ENCODE data around the gene GTF2H4. TPM values are rescaled to one million over a fixed set of nuclear protein-coding genes. Genes with fewer than 3 reads are reported as not detected.
"Not testable (repeated sequence)": the region's sequence is repeated elsewhere in the genome, so short reads cannot be mapped to it uniquely, and the experiment has no call there.

GTF2H4 gene
- total and polyA plus RNA-seq, 4 donors = 6.2 to 15.8 (median 12.3) TPM

DNA sequence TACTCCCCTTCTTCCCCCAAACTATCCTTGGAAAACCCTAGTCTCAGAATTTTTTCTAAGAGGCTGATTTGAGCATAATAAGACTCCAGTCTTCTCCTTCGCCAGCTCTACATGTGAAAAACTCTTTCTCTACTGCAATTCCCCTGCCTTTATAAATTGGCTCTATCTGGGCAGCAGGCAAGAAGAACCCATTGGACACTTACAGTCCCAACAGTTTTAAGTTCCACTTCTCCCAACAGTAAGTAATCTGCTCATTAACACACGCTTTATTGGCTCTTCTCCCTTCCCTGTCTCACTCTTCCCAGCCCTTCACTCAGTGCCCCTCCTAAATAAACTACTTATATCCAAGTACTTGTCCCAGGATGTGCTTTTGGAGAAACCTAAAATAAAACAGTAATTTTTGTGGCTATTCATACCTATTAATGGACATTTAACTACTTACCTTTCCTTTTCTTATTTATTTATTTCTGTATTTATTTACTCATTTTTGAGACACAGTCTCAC, 34.8 kb upstream of the GTF2H4 start:
- Histone ChIP-seq H3K4me3 (ENCODE audit: low read depth in 1 of 3, low read length in 3 of 3) (no peak overlapping the region), H3K9me3 (ENCODE audit: control insufficient read depth in 4 of 4, low read length in 3 of 4) (no peaks in the 10 kb centered on the region), H3K27me3 (ENCODE audit: control insufficient read depth in 4 of 4, insufficient read depth in 4 of 4, low read length in 3 of 4) (no peaks in the 10 kb centered on the region), H3K9ac (ENCODE audit: low read depth in 1 of 2, low read length in 2 of 2) (no peak overlapping the region), H3K36me3 (ENCODE audit: control insufficient read depth in 4 of 4, insufficient read depth in 3 of 4, low read depth in 1 of 4, low read length in 3 of 4) (no peaks in the 10 kb centered on the region), H3K4me1 (ENCODE audit: control insufficient read depth in 4 of 4, insufficient read depth in 4 of 4, low read length in 3 of 4) (peaks cover 0 to 10% (median 1%) of the 10 kb centered on the region in 4 donors), H3K27ac (ENCODE audit: low read depth in 1 of 2, low read length in 2 of 2) (no peak overlapping the region)
- TF ChIP-seq ATF3 (IDR thresholded peaks at IDR 0.05) = no peak
- TF ChIP-seq, protein P1, sequence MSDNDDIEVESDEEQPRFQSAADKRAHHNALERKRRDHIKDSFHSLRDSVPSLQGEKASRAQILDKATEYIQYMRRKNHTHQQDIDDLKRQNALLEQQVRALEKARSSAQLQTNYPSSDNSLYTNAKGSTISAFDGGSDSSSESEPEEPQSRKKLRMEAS (IDR thresholded peaks at IDR 0.05) = no peak
- TF ChIP-seq SP1 (IDR thresholded peaks at IDR 0.05) = no peak
- WGBS = 98% methylated on average over 2 of the region's 2 CpGs
- no peak for DNase-seq (ENCODE audit: low spot score)

DNA sequence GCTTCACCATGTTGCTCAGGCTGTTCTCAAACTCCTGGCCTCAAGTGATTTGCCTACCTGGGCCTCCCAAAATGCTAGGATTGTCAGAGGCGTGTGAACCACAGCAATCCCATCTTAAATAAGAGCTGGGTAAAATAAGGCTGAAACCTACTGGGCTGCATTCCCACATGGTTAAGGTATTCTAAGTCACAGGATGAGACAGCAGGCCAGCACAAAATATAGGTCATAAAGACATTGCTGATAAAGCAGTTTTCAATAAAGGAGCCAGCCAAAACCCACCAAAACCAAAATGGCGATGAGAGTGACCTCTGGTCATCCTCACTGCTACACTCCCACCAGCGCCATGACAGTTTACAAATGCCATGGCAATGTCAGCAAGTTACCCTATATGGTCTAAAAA, 34.2 kb upstream of the GTF2H4 start:
- H3K36me3 ChIP-seq (ENCODE audit: control insufficient read depth in 4 of 4, insufficient read depth in 3 of 4, low read depth in 1 of 4, low read length in 3 of 4); H3K9ac ChIP-seq (ENCODE audit: low read depth in 1 of 2, low read length in 2 of 2); H3K27ac ChIP-seq (ENCODE audit: low read depth in 1 of 2, low read length in 2 of 2); DNase-seq (ENCODE audit: low spot score); H3K27me3 ChIP-seq (ENCODE audit: control insufficient read depth in 4 of 4, insufficient read depth in 4 of 4, low read length in 3 of 4); H3K9me3 ChIP-seq (ENCODE audit: control insufficient read depth in 4 of 4, low read length in 3 of 4); H3K4me3 ChIP-seq (ENCODE audit: low read depth in 1 of 3, low read length in 3 of 3): not testable (repeated sequence)
- WGBS = 96% methylated on average over 3 of the region's 3 CpGs
- H3K4me1 ChIP-seq (ENCODE audit: control insufficient read depth in 4 of 4, insufficient read depth in 4 of 4, low read length in 3 of 4) = peaks cover 0 to 11% (median 1%) of the 10 kb centered on the region in 4 donors

DNA sequence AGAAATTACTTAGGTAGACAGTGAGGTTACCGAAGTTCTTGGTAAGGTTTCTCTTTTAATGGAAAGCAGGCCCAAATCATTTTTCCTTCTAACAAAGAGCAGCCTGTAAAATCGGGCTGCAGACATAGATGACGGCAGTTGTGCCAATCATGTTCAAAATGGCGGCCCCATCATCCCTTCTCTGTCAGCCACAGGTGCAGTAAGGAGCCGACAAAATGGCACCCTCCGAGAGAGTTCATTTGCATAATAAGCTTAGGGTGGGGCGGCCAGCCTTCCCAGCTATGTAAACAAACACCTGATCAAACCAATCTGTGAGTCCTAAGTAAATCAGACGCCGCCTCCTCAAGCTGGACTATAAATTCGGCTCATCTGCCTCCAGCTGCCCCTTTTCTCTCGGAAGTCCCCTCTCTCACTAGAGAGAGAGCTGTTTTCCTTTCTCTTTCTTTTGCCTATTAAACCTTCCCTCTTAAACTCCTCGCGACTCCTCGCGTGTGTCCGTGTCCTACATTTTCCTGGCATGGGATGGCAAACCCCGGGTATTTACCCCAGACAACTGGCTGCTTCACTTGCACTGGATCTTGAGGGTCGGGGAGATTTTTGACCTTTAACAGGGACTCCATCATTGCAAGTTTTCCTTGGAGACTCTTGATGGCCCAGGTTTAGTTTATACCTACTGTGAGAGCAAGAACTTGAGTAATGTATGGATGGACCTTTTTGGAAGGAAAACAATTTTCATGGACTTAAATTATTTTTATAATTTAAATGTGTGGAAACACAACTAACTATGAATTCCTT, 32.6 kb upstream of the GTF2H4 start:
- H3K27me3 ChIP-seq (ENCODE audit: control insufficient read depth in 4 of 4, insufficient read depth in 4 of 4, low read length in 3 of 4) = no peaks in the 10 kb centered on the region
- no peak overlapping the region for H3K4me3 ChIP-seq (ENCODE audit: low read depth in 1 of 3, low read length in 3 of 3)
- no peak for DNase-seq (ENCODE audit: low spot score)
- peaks cover 0 to 11% (median 1%) of the 10 kb centered on the region in 4 donors for H3K4me1 ChIP-seq (ENCODE audit: control insufficient read depth in 4 of 4, insufficient read depth in 4 of 4, low read length in 3 of 4)
- H3K9ac ChIP-seq (ENCODE audit: low read depth in 1 of 2, low read length in 2 of 2) = no peak overlapping the region
- TF ChIP-seq HNF4G (IDR thresholded peaks at IDR 0.05) = no peak
- TF ChIP-seq, protein P2, sequence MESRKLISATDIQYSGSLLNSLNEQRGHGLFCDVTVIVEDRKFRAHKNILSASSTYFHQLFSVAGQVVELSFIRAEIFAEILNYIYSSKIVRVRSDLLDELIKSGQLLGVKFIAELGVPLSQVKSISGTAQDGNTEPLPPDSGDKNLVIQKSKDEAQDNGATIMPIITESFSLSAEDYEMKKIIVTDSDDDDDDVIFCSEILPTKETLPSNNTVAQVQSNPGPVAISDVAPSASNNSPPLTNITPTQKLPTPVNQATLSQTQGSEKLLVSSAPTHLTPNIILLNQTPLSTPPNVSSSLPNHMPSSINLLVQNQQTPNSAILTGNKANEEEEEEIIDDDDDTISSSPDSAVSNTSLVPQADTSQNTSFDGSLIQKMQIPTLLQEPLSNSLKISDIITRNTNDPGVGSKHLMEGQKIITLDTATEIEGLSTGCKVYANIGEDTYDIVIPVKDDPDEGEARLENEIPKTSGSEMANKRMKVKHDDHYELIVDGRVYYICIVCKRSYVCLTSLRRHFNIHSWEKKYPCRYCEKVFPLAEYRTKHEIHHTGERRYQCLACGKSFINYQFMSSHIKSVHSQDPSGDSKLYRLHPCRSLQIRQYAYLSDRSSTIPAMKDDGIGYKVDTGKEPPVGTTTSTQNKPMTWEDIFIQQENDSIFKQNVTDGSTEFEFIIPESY (IDR thresholded peaks at IDR 0.05) = no peak
- H3K27ac ChIP-seq (ENCODE audit: low read depth in 1 of 2, low read length in 2 of 2) = no peak overlapping the region
- no peaks in the 10 kb centered on the region for H3K9me3 ChIP-seq (ENCODE audit: control insufficient read depth in 4 of 4, low read length in 3 of 4)
- H3K36me3 ChIP-seq (ENCODE audit: control insufficient read depth in 4 of 4, insufficient read depth in 3 of 4, low read depth in 1 of 4, low read length in 3 of 4) = no peaks in the 10 kb centered on the region
- 90% methylated on average over 18 of the region's 18 CpGs for WGBS

DNA sequence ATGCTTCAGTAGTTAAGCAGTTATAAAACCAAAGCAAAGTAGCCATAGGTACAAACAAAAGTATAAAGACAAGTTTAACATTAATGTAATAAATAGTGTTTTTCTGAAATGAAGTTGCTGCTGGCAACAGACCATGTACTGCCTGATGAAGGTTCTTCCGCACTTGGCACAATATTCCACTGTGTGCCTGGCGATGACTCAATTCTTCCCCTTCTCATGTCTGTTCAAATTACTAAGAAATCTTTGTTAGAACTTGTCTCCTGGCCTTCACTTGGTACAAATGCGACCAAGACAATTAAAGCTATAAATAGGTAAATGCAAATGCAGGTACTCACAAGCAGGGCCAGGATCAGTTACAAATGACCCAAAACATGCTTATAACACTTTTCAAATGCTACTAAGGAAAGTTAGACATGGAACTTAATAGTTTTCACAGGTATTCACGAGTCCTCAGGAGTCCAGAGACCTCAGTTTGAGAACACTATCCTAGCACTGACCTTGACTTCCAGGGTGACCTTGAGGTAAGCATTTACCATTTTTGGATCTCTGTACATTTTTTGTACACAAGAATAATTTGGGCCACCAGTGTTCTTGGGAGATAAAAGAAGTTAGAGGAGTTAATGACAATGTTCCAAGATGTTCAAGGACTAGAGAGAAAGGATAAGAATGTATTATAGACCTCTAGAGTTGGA, 31.8 kb upstream of the GTF2H4 start:
- H3K4me1 ChIP-seq (ENCODE audit: control insufficient read depth in 4 of 4, insufficient read depth in 4 of 4, low read length in 3 of 4) = peaks cover 0 to 11% (median 1%) of the 10 kb centered on the region in 4 donors
- no peak overlapping the region for H3K27ac ChIP-seq (ENCODE audit: low read depth in 1 of 2, low read length in 2 of 2)
- no peak overlapping the region for H3K9ac ChIP-seq (ENCODE audit: low read depth in 1 of 2, low read length in 2 of 2)
- no peak for TF ChIP-seq TAF1 (conservative IDR thresholded peaks at IDR 0.05)
- peak in 1 of 2 donors; percentile 57 for TF ChIP-seq JUND (IDR thresholded peaks at IDR 0.05)
- H3K36me3 ChIP-seq (ENCODE audit: control insufficient read depth in 4 of 4, insufficient read depth in 3 of 4, low read depth in 1 of 4, low read length in 3 of 4) = no peaks in the 10 kb centered on the region
- H3K9me3 ChIP-seq (ENCODE audit: control insufficient read depth in 4 of 4, low read length in 3 of 4) = no peaks in the 10 kb centered on the region
- DNase-seq (ENCODE audit: low spot score) = no peak
- no peaks in the 10 kb centered on the region for H3K27me3 ChIP-seq (ENCODE audit: control insufficient read depth in 4 of 4, insufficient read depth in 4 of 4, low read length in 3 of 4)
- no peak overlapping the region for H3K4me3 ChIP-seq (ENCODE audit: low read depth in 1 of 3, low read length in 3 of 3)
- WGBS = 77% methylated on average over 4 of the region's 4 CpGs
